ENCODE measurements around the gene ZKSCAN8. TPM values are rescaled to one million over a fixed set of nuclear protein-coding genes. Genes with fewer than 3 reads are reported as not detected.
A peak's percentile ranks its signal among the peaks of the same experiment; 100 is the strongest.
"Not testable (repeated sequence)": the region's sequence is repeated elsewhere in the genome, so short reads cannot be mapped to it uniquely, and the experiment has no call there.

Gene ZKSCAN8
- total RNA-seq = 14.5 TPM

- TF ChIP-seq POLR2A (IDR thresholded peaks at IDR 0.05) = no peak
- TF ChIP-seq POLR2AphosphoS5 (IDR thresholded peaks at IDR 0.05; ENCODE audit: insufficient read depth in 1 of 2, low read depth in 1 of 2) = peak; percentile 23 to 76
- TF ChIP-seq CTCF (IDR thresholded peaks at IDR 0.05) = no peak
- intact Hi-C loops (cut with DNase I) = no loop called here
- peak in 1 of 2 donors; percentile 89 for DNase-seq (ENCODE audit: extremely low spot score in 2 of 2)
- peak within 1 kb of the TSS; percentile 71 to 80 for H3K4me3 ChIP-seq
- H3K9me3 ChIP-seq = no peaks in the 10 kb centered on the region
- H3K27me3 ChIP-seq = no peaks in the 10 kb centered on the region
- H3K36me3 ChIP-seq = peaks cover 0 to 5% of the 10 kb centered on the region in 2 donors
- H3K4me1 ChIP-seq = peaks cover 33% of the 10 kb centered on the region
- peak within 1 kb of the TSS; percentile 74 for H3K27ac ChIP-seq
Observed at GRCh38 chr6:28141500-28142329, at the start of gene ZKSCAN8. ZKSCAN8 (plus strand) TSS chr6:28141883; CDS start chr6:28148408, 6,525 bp downstream.

DNA sequence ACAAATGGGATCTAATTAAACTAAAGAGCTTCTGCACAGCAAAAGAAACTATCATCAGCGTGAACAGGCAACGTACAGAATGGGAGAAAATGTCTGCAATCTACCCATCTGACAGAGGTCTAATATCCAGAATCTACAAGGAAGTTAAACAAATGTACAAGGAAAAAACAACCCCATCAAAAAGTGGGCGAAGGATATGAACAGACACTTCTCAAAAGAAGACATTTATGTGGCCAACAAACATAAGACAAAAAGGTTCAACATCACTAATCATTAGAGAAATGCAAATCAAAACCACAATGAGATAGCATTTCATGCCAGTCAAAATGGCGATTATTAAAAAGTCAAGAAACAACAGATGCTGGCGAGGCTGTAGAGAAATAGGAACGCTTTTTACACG is 39.5 kb upstream of the ZKSCAN8 start:
- H3K4me1 ChIP-seq; H3K9me3 ChIP-seq; DNase-seq (ENCODE audit: extremely low spot score in 2 of 2); H3K27me3 ChIP-seq; H3K4me3 ChIP-seq; H3K36me3 ChIP-seq; H3K27ac ChIP-seq; intact Hi-C loops (cut with DNase I): not testable (repeated sequence)

GRCh38 chr6:28102699-28103098 is 39.0 kb upstream of the ZKSCAN8 start:
- H3K36me3 ChIP-seq; H3K4me1 ChIP-seq; H3K9me3 ChIP-seq; H3K4me3 ChIP-seq; H3K27me3 ChIP-seq; H3K27ac ChIP-seq; DNase-seq (ENCODE audit: extremely low spot score in 2 of 2); intact Hi-C loops (cut with DNase I): not testable (repeated sequence)

GRCh38 chr6:28104392-28105244 is 37.1 kb upstream of the ZKSCAN8 start:
- no peaks in the 10 kb centered on the region for H3K9me3 ChIP-seq
- no peaks in the 10 kb centered on the region for H3K36me3 ChIP-seq
- peaks cover 6% of the 10 kb centered on the region for H3K4me1 ChIP-seq
- no peak for DNase-seq (ENCODE audit: extremely low spot score in 2 of 2)
- TF ChIP-seq POLR2AphosphoS5 (IDR thresholded peaks at IDR 0.05; ENCODE audit: insufficient read depth in 1 of 2, low read depth in 1 of 2) = peak; percentile 60 to 83
- TF ChIP-seq CTCF (IDR thresholded peaks at IDR 0.05) = peak in 2 of 3 experiments; percentile 15 to 68
- peak in 1 of 2 donors; percentile 30 for TF ChIP-seq POLR2A (IDR thresholded peaks at IDR 0.05)
- intact Hi-C loops (cut with DNase I) = no loop called here
- H3K27ac ChIP-seq = peak overlapping the region; percentile 84
- peak overlapping the region; percentile 69 to 91 for H3K4me3 ChIP-seq
- no peaks in the 10 kb centered on the region for H3K27me3 ChIP-seq

- H3K27me3 ChIP-seq = no peaks in the 10 kb centered on the region
- H3K27ac ChIP-seq = peak overlapping the region; percentile 84
- TF ChIP-seq POLR2A (IDR thresholded peaks at IDR 0.05) (no peak), POLR2AphosphoS5 (IDR thresholded peaks at IDR 0.05; ENCODE audit: insufficient read depth in 1 of 2, low read depth in 1 of 2) (no peak), CTCF (IDR thresholded peaks at IDR 0.05) (no peak)
- no peak for DNase-seq (ENCODE audit: extremely low spot score in 2 of 2)
- no peaks in the 10 kb centered on the region for H3K36me3 ChIP-seq
- H3K4me3 ChIP-seq = peak overlapping the region; percentile 69 to 91
- no peaks in the 10 kb centered on the region for H3K9me3 ChIP-seq
- peaks cover 6% of the 10 kb centered on the region for H3K4me1 ChIP-seq
- intact Hi-C loops (cut with DNase I) = no loop called here
Observed at GRCh38 chr6:28105245-28105639, 36.4 kb upstream of the ZKSCAN8 start.
